Fibroblast of gingiva (primary cell): Measurements from ENCODE around the gene PRKN.

ENCODE experiments used
- DNase-seq: peaks from one replicate; pipeline ENCODE4 v3.0.0-alpha.2; 2011; ENCODE audit warnings: low read depth

PRKN gene

GRCh38 chr6:161444464-161444863, 1283.1 kb downstream of the PRKN start:
- no peak for DNase-seq

GRCh38 chr6:161443848-161444247, 1283.7 kb downstream of the PRKN start:
- DNase-seq = no peak

- DNase-seq = no peak
Observed at GRCh38 chr6:161442420-161442819, 1285.1 kb downstream of the PRKN start.

- DNase-seq = no peak
Observed at GRCh38 chr6:161440299-161440698, 1287.3 kb downstream of the PRKN start.

GRCh38 chr6:161439093-161439492, 1288.5 kb downstream of the PRKN start:
- peak; percentile 86 for DNase-seq

- no peak for DNase-seq
Observed at GRCh38 chr6:161438430-161439030, 1289.0 kb downstream of the PRKN start.

- no peak for DNase-seq
Observed at GRCh38 chr6:161437851-161438250, 1289.7 kb downstream of the PRKN start.

- no peak for DNase-seq
Observed at GRCh38 chr6:161436106-161436876, 1291.3 kb downstream of the PRKN start.

- DNase-seq = no peak
Observed at GRCh38 chr6:161435748-161436070, 1291.9 kb downstream of the PRKN start.

- peak; percentile 94 for DNase-seq
Observed at GRCh38 chr6:161434921-161435747, 1292.4 kb downstream of the PRKN start.

GRCh38 chr6:161434350-161434749, 1293.2 kb downstream of the PRKN start:
- no peak for DNase-seq

GRCh38 chr6:161432546-161432945, 1295.0 kb downstream of the PRKN start:
- no peak for DNase-seq

GRCh38 chr6:161429921-161430490, 1297.6 kb downstream of the PRKN start:
- DNase-seq = no peak

- DNase-seq = no peak
Observed at GRCh38 chr6:161424421-161424820, 1303.1 kb downstream of the PRKN start.

GRCh38 chr6:161422710-161423680, 1304.6 kb downstream of the PRKN start:
- DNase-seq = peak; percentile 38

- DNase-seq = peak; percentile 74
Observed at GRCh38 chr6:161418463-161418945, 1309.1 kb downstream of the PRKN start.

- peak; percentile 36 for DNase-seq
Observed at GRCh38 chr6:161417717-161418462, 1309.7 kb downstream of the PRKN start.

- no peak for DNase-seq
Observed at GRCh38 chr6:161415302-161415855, 1312.2 kb downstream of the PRKN start.

GRCh38 chr6:161414707-161415106, 1312.9 kb downstream of the PRKN start:
- no peak for DNase-seq

- no peak for DNase-seq
Observed at GRCh38 chr6:161414180-161414579, 1313.4 kb downstream of the PRKN start.
